Endometrial microvascular endothelial cells (primary cell): ENCODE data around the gene CEACAM7. TPM values are rescaled to one million over a fixed set of nuclear protein-coding genes. Genes with fewer than 3 reads are reported as not detected.

Experiments
- total RNA-seq: library from RNA; depleted of rRNA; stranded (reverse); fragments of >200 nt; gene quantifications from one replicate; pipeline ENCODE4 v1.2.3, GENCODE V29; 2015; ENCODE audit errors: inconsistent ontology term

CEACAM7 gene
- total RNA-seq, 1 donor from 2014 or later = not detected

Other genes starting within 250 kb of the CEACAM7 start
- gene DMAC2, start 248.4 kb downstream of the CEACAM7 start, total RNA-seq = 74.0 TPM
- gene ERICH4, start 245.1 kb downstream of the CEACAM7 start, total RNA-seq = not detected
- 1.5 TPM for gene CEACAM21, start 112.1 kb downstream of the CEACAM7 start, total RNA-seq
- gene CEACAM4, start 61.2 kb downstream of the CEACAM7 start, total RNA-seq = not detected
- gene CEACAM5, start 20.4 kb upstream of the CEACAM7 start, total RNA-seq = not detected
- not detected for gene CEACAM6, start 67.3 kb upstream of the CEACAM7 start, total RNA-seq
- gene CEACAM3, start 108.3 kb upstream of the CEACAM7 start, total RNA-seq = not detected
- gene LYPD4, start 156.4 kb upstream of the CEACAM7 start, total RNA-seq = not detected
- not detected for gene DMRTC2, start 156.8 kb upstream of the CEACAM7 start, total RNA-seq
- gene RPS19, start 172.0 kb upstream of the CEACAM7 start, total RNA-seq = 1,714 TPM
- gene CD79A, start 189.0 kb upstream of the CEACAM7 start, total RNA-seq = not detected
- 89.6 TPM for gene ARHGEF1, start 194.9 kb upstream of the CEACAM7 start, total RNA-seq
- not detected for gene ERFL, start 240.2 kb upstream of the CEACAM7 start, total RNA-seq